Left lung (tissue), 10 donors: Measurements from ENCODE around the gene CLDN10. TPM values are rescaled to one million over a fixed set of nuclear protein-coding genes. Genes with fewer than 3 reads are reported as not detected.

Experiments
- ATAC-seq: fragments of 200-7000 bp; cut with Tn5 transposase; one replicate; pipeline ENCODE4 v1.9.1; 2020; ENCODE audit warnings: moderate library complexity
- DNase-seq, 4 donors: peaks; one replicate each; pipeline ENCODE4 v3.0.0-alpha.2; 2013 to 2020
- H3K27ac ChIP-seq, 2 donors: fragments of 200-600 bp; sonication (generic) in 1 of 2; one replicate each; pipeline versions ENCODE4 v1.5.0 to v1.8.0; 2020 to 2021
- H3K27me3 ChIP-seq, 2 donors: fragments of 200-600 bp; sonication (generic) in 1 of 2; one replicate each; pipeline versions ENCODE4 v1.5.0 to v1.8.0; 2020 to 2021
- H3K36me3 ChIP-seq, 2 donors: fragments of 200-600 bp; sonication (generic) in 1 of 2; one replicate each; pipeline versions ENCODE4 v1.5.0 to v1.8.0; 2020 to 2021
- H3K4me1 ChIP-seq, 2 donors: fragments of 200-600 bp; one replicate each; pipeline ENCODE4 v1.8.0; 2021
- H3K4me3 ChIP-seq, 2 donors: fragments of 200-600 bp; sonication (generic) in 1 of 2; one replicate each; pipeline versions ENCODE4 v1.5.0 to v1.8.0; 2020 to 2021; ENCODE audit warnings: mild to moderate bottlenecking in 1 of 2
- H3K9me3 ChIP-seq, 2 donors: fragments of 200-600 bp; sonication (generic) in 1 of 2; one replicate each; pipeline versions ENCODE4 v1.5.0 to v1.8.0; 2020 to 2021
- intact Hi-C, 2 donors: fragments of 100-400 bp; cut with DNase I; formaldehyde crosslinking; loops; one replicate each; pipeline versions ENCODE4 v1.11.2 to v1.14.2; 2022
- polyA plus RNA-seq, 6 donors: library from polyadenylated mRNA; unstranded; fragments of 120-200 nt; gene quantifications; one replicate each; pipeline ENCODE4 v1.2.1, GENCODE V29; 2013; ENCODE audit not compliant: insufficient read length in 6 of 6
- total RNA-seq, 2 donors: library from RNA; stranded (reverse); fragmentation: NEBNext Ultra II Directional; extraction: Animal tissue kit (Norgen Biotek cat#: 25700); gene quantifications; one replicate each; pipeline ENCODE4 v1.2.1, GENCODE V29; 2021
- TF ChIP-seq, protein P1 (sequence below), 2 donors: fragments of 200-600 bp; sonication (generic) in 1 of 2; IDR thresholded peaks; one replicate each; pipeline versions ENCODE4 v1.5.0 to v1.8.0; 2021; ENCODE audit warnings: antibody characterized with exemption in 2 of 2
- donor health status: DM: no; HTN: yes; CAD: no.
- donor health status: DM: no; HTN: no; CAD: no.

The CLDN10 gene
- total and polyA plus RNA-seq, 8 donors: 1.3 to 4.7 (median 2.4) TPM

DNA sequence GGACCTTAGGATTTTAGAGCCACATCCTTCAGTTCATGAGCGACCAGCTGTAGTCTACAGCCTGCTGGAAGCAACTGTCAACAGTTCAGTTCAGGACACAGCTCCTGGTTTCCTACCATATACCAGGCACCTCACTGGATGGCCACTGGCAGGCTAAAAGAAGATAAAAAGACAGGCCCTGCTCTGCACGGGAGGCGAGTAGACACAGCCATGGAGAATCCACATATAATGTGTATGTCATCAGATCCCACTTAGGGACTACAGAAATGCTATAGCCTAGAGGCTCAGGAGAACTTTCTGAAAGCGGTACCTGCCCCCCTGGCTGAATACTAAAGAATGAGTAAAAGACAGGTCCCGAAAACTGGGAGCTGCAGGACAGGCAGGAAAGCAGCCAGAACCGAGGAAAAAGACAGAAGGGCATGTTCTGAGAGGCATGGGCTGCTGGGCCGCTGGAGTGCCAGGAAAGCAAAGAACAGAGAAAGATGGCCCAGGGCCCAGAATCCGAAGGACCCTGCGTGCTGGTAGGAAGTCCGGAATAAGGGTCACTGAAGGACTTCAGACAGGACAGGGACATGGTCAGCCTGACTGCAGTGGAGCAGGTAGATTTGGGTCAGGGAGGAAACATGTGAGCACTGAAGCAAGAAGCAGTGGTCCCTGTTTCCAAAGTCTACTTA, 68.4 kb downstream of the CLDN10 start:
- Histone ChIP-seq H3K27me3 (no peaks in the 10 kb centered on the region), H3K36me3 (no peaks in the 10 kb centered on the region), H3K4me1 (no peaks in the 10 kb centered on the region), H3K4me3 (no peak overlapping the region), H3K9me3 (no peaks in the 10 kb centered on the region), H3K27ac (no peak overlapping the region)
- DNase-seq: no peak
- intact Hi-C loops: loop anchor here in 1 of 2 donors (5.0 kb wide), 1 partner anchor 211 kb away; no protein-coding TSS in a partner anchor
- TF ChIP-seq, protein P1, sequence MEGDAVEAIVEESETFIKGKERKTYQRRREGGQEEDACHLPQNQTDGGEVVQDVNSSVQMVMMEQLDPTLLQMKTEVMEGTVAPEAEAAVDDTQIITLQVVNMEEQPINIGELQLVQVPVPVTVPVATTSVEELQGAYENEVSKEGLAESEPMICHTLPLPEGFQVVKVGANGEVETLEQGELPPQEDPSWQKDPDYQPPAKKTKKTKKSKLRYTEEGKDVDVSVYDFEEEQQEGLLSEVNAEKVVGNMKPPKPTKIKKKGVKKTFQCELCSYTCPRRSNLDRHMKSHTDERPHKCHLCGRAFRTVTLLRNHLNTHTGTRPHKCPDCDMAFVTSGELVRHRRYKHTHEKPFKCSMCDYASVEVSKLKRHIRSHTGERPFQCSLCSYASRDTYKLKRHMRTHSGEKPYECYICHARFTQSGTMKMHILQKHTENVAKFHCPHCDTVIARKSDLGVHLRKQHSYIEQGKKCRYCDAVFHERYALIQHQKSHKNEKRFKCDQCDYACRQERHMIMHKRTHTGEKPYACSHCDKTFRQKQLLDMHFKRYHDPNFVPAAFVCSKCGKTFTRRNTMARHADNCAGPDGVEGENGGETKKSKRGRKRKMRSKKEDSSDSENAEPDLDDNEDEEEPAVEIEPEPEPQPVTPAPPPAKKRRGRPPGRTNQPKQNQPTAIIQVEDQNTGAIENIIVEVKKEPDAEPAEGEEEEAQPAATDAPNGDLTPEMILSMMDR (IDR thresholded peaks at IDR 0.05): no peak
- no peak for ATAC-seq

DNA sequence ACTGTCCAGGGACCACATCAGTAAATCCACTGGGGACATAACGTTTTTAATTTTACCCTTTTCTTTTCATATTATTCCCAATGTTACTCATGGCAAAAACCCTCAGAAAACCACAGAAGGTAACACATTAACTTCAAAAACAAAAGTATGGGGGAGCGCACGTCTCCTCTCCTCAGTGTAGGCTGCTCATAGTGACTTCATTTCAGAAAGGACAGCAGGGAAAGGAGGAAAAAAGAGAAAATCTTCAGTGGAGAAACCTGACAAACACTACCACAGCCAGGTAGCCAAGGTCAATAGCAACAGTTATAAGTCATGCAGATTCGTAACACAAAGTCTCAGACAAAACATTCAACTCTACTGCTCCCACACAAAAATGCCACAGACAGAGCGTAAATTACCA, 70.6 kb downstream of the CLDN10 start:
- H3K4me3 ChIP-seq: no peak overlapping the region
- TF ChIP-seq, protein P1 (IDR thresholded peaks at IDR 0.05): no peak
- ATAC-seq (no peak), DNase-seq (no peak)
- H3K27me3 ChIP-seq: no peaks in the 10 kb centered on the region
- peaks cover 0 to 5% of the 10 kb centered on the region in 2 donors for H3K9me3 ChIP-seq
- H3K36me3 ChIP-seq: no peaks in the 10 kb centered on the region
- intact Hi-C loops: loop anchor here in 1 of 2 donors (5.0 kb wide), 1 partner anchor 209 kb away; no protein-coding TSS in a partner anchor
- H3K4me1 ChIP-seq: no peaks in the 10 kb centered on the region
- no peak overlapping the region for H3K27ac ChIP-seq

DNA sequence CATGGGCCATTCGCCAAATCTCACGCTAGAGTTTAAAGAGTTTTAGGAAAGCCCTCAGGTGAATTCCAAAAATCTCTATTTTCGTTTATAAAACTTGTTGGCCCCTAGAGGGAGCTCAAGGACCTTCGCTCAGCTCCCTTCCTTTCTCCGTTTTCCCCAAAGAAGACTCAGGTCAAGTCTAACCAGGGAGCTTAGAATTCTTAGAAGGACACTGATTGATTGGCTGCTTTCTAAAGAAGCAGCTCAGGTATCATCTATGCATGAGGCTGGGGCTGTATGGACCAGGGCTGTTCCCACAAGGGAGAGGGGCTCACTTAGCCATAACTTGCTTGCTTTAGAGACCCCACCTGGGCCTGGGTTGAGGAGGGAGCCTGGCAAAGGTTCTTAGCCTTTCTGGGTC, 71.5 kb downstream of the CLDN10 start:
- peak in 2 of 4 donors; percentile 49 to 75 for DNase-seq

DNA sequence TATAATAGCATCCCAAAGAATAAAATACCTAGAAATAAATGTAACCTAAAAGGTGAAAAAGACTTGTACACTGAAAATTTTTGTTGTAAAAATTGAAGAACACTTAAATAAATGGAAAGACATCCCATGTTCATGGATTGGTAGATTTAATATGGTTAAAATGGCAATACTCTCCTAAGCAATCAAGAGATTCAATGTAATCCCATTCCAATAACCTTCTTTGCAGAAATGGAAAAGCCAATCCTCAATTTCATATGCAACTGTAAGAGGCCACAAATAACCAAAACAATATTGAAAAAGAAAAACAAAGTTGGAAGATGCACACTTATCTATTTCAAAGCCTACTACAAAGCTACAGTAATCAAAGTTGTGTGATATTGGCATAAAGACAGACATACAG, 74.2 kb downstream of the CLDN10 start:
- DNase-seq: no peak
- Histone ChIP-seq H3K4me1 (no peaks in the 10 kb centered on the region), H3K9me3 (peaks cover 0 to 5% of the 10 kb centered on the region in 2 donors), H3K27ac (no peak overlapping the region), H3K27me3 (no peaks in the 10 kb centered on the region), H3K4me3 (no peak overlapping the region), H3K36me3 (no peaks in the 10 kb centered on the region)
- intact Hi-C loops: no loop called here
- ATAC-seq: no peak
- TF ChIP-seq, protein P1 (IDR thresholded peaks at IDR 0.05): no peak

More for the DNA sequence above, 71.5 kb downstream of the CLDN10 start:
- no peaks in the 10 kb centered on the region for H3K36me3 ChIP-seq
- no peaks in the 10 kb centered on the region for H3K27me3 ChIP-seq
- H3K9me3 ChIP-seq: peaks cover 0 to 5% of the 10 kb centered on the region in 2 donors
- H3K27ac ChIP-seq: no peak overlapping the region
- H3K4me3 ChIP-seq: no peak overlapping the region
- TF ChIP-seq, protein P1 (IDR thresholded peaks at IDR 0.05): peak in 1 of 2 donors; percentile 54
- intact Hi-C loops: loop anchor here in 1 of 2 donors (5.0 kb wide), 1 partner anchor 208 kb away; no protein-coding TSS in a partner anchor
- H3K4me1 ChIP-seq: no peaks in the 10 kb centered on the region
- ATAC-seq: peak; percentile 84

DNA sequence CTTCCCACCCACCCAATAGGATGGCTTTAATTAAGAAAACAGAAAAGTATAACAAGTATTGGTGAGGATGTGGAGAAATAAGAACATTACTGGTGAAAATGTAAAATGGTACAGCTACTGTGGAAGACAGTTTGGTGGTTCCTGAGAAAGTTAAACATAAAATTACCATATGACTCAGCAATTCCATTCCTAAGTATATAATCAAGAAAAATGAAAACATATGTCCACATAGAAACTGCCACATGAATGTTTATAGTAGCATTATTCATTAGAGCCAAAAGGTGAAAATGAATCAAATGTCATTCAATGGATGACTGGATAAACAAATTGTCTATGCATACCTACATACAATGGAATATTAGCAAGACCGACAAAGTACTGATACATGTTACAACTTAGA, 75.1 kb downstream of the CLDN10 start:
- no peaks in the 10 kb centered on the region for H3K4me1 ChIP-seq
- no peak overlapping the region for H3K4me3 ChIP-seq
- TF ChIP-seq, protein P1 (IDR thresholded peaks at IDR 0.05): no peak
- no peaks in the 10 kb centered on the region for H3K27me3 ChIP-seq
- no peak overlapping the region for H3K27ac ChIP-seq
- H3K9me3 ChIP-seq: peaks cover 0 to 5% of the 10 kb centered on the region in 2 donors
- ATAC-seq: no peak
- intact Hi-C loops: no loop called here
- no peak for DNase-seq
- H3K36me3 ChIP-seq: no peaks in the 10 kb centered on the region
